ENCODE measurements around the gene CNGB1.

- TF ChIP-seq CTCF (IDR thresholded peaks at IDR 0.05; ENCODE audit: low read depth, low read length, missing input control) (no peak), ZBTB33 (IDR thresholded peaks at IDR 0.05) (no peak), REST (IDR thresholded peaks at IDR 0.05) (no peak), JUND (IDR thresholded peaks at IDR 0.05) (no peak), SP1 (IDR thresholded peaks at IDR 0.05) (no peak), GABPA (IDR thresholded peaks at IDR 0.05 in 1 of 2, conservative IDR thresholded peaks at IDR 0.05 in 1 of 2) (no peak), FOXA1 (IDR thresholded peaks at IDR 0.05) (no peak), TAF1 (conservative IDR thresholded peaks at IDR 0.05) (no peak), HNF4A (conservative IDR thresholded peaks at IDR 0.05) (no peak)
- TF ChIP-seq, protein P1, sequence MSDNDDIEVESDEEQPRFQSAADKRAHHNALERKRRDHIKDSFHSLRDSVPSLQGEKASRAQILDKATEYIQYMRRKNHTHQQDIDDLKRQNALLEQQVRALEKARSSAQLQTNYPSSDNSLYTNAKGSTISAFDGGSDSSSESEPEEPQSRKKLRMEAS (IDR thresholded peaks at IDR 0.05): no peak
- TF ChIP-seq, protein P2, sequence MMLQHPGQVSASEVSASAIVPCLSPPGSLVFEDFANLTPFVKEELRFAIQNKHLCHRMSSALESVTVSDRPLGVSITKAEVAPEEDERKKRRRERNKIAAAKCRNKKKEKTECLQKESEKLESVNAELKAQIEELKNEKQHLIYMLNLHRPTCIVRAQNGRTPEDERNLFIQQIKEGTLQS (IDR thresholded peaks at IDR 0.05): no peak
Measured at GRCh38 chr16:57997528-57998265, 26.8 kb upstream of the CNGB1 start.

All from liver (tissue), 3 donors.